RWPE2 (cell line): ENCODE measurements around the gene POT1.

Experiments used
- ATAC-seq: fragments of 200-7000 bp; cut with Tn5 transposase; 3 replicates; pipeline ENCODE4 v1.9.1; 2021; ENCODE audit warnings: low read depth
- DNase-seq: peaks from one replicate; pipeline ENCODE4 v3.0.0-alpha.2; 2020; ENCODE audit warnings: low spot score
- H3K27ac ChIP-seq: fragments of 450-650 bp; 2 replicates; pipeline ENCODE4 v1.5.1; 2017; ENCODE audit warnings: mild to moderate bottlenecking; ENCODE audit not compliant: poor library complexity, severe bottlenecking
- H3K27me3 ChIP-seq: fragments of 250-450 bp; sonication (Bioruptor Pico); 2 replicates; pipeline ENCODE4 v1.5.1; 2021; ENCODE audit warnings: mild to moderate bottlenecking, moderate library complexity; ENCODE audit not compliant: insufficient read depth, poor library complexity, severe bottlenecking
- H3K36me3 ChIP-seq: fragments of 250-450 bp; sonication (Bioruptor Pico); 2 replicates; pipeline ENCODE4 v1.5.1; 2020; ENCODE audit warnings: low read depth, mild to moderate bottlenecking, moderate library complexity
- H3K4me1 ChIP-seq: fragments of 250-450 bp; sonication (Bioruptor Pico); 2 replicates; pipeline ENCODE4 v1.5.1; 2021; ENCODE audit warnings: mild to moderate bottlenecking, moderate library complexity; ENCODE audit not compliant: insufficient read depth, poor library complexity, severe bottlenecking
- H3K4me3 ChIP-seq: fragments of 250-450 bp; sonication (Bioruptor Pico); 2 replicates; pipeline ENCODE4 v1.5.1; 2021; ENCODE audit warnings: mild to moderate bottlenecking, moderate library complexity; ENCODE audit not compliant: severe bottlenecking
- H3K9me3 ChIP-seq: fragments of 250-450 bp; sonication (Bioruptor Pico); 2 replicates; pipeline ENCODE4 v1.5.1; 2021; ENCODE audit warnings: mild to moderate bottlenecking, moderate library complexity; ENCODE audit not compliant: severe bottlenecking
- CTCF ChIP-seq: fragments of 450-650 bp; IDR thresholded peaks from one replicate; pipeline ENCODE4 v1.5.1; 2017; ENCODE audit warnings: mild to moderate bottlenecking, moderate library complexity; ENCODE audit not compliant: poor library complexity, severe bottlenecking

Gene POT1

DNA sequence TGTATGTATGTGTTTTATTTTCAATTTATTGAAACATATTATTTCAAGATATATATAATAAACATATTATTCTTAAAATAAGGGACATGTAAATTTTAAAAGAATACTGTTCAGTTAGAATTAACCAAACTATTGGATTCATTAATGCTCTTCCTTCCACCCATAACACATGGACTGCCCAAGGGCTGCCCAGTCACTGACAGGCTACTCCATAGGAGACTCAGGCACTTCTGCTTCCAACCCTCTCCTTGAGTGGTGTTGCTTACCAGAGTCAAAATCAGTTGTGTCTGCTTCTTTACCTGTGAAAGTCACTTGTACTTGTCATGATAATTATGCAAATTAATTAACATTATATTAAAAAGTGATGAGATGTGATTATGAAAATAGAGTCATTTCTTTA is 154.2 kb downstream of the POT1 start:
- H3K4me1 ChIP-seq: no peaks in the 10 kb centered on the region
- no peak overlapping the region for H3K27ac ChIP-seq
- no peak for TF ChIP-seq CTCF
- H3K9me3 ChIP-seq: no peaks in the 10 kb centered on the region
- ATAC-seq (no peak), DNase-seq (no peak)
- H3K36me3 ChIP-seq: no peaks in the 10 kb centered on the region
- no peak overlapping the region for H3K4me3 ChIP-seq
- no peaks in the 10 kb centered on the region for H3K27me3 ChIP-seq

GRCh38 chr7:124773938-124774337 is 155.7 kb downstream of the POT1 start:
- Histone ChIP-seq H3K9me3 (no peaks in the 10 kb centered on the region), H3K4me3 (no peak overlapping the region), H3K4me1 (no peaks in the 10 kb centered on the region), H3K36me3 (no peaks in the 10 kb centered on the region), H3K27me3 (no peaks in the 10 kb centered on the region), H3K27ac (no peak overlapping the region)
- TF ChIP-seq CTCF: no peak
- no peak for DNase-seq
- no peak for ATAC-seq

DNA sequence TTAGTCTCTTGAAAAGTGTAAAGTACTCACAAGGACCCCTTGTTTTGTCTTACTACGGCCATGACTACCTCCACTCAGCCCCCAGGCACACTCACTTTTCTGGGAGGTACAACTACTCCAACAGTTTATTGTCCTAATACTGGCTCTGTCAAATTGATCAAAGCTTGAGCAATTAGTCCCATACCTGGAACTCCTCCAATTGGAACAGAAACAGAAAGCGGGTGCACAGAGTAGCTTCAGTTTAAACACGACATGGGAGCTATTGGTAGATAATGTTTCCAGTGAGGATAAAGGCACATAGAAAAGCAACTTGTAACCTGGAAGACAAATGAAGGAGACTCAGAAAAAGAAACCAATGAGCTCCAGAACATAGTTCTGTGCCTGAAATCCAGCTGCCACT is 156.3 kb downstream of the POT1 start:
- ATAC-seq: no peak
- Histone ChIP-seq H3K9me3 (no peaks in the 10 kb centered on the region), H3K27me3 (no peaks in the 10 kb centered on the region), H3K4me3 (no peak overlapping the region), H3K36me3 (no peaks in the 10 kb centered on the region), H3K27ac (no peak overlapping the region), H3K4me1 (no peaks in the 10 kb centered on the region)
- TF ChIP-seq CTCF: no peak
- DNase-seq: no peak
